Upper lobe of left lung (tissue), 4 donors: ENCODE measurements around the gene SPSB3.

Experiments used
- CTCF ChIP-seq, 6 experiments: fragments of 450-650 bp in 4 of 6; fragments of 200-600 bp in 2 of 6; sonication (generic) in 2 of 6; IDR thresholded peaks; one replicate each; pipeline ENCODE4 v1.5.1; 2016 to 2019; ENCODE audit warnings: antibody characterized with exemption in 6 of 6
- POLR2A ChIP-seq, 4 donors: fragments of 450-650 bp; IDR thresholded peaks; one replicate each; pipeline ENCODE4 v1.5.1; 2016 to 2017; ENCODE audit warnings: antibody characterized with exemption in 4 of 4, mild to moderate bottlenecking in 2 of 4

- TF ChIP-seq CTCF (IDR thresholded peaks at IDR 0.05) (no peak), POLR2A (IDR thresholded peaks at IDR 0.05) (no peak)
Observed at GRCh38 chr16:1768061-1768766, 14.2 kb downstream of the SPSB3 start.
